OCI-LY7 (cell line): Measurements from ENCODE around the gene NPR1.

Experiments
- CTCF ChIP-seq: fragments of 200-600 bp; sonication (generic); conservative IDR thresholded peaks from 2 replicates; pipeline ENCODE4 v1.5.1; 2014; ENCODE audit warnings: mild to moderate bottlenecking, antibody characterized with exemption, low read length, moderate library complexity, mixed read lengths
- EZH2phosphoT487 ChIP-seq: fragments of 200-600 bp; sonication (generic); IDR thresholded peaks from 2 replicates; pipeline ENCODE4 v1.6.1; 2018; ENCODE audit warnings: low read depth, borderline replicate concordance, mild to moderate bottlenecking, mixed run types, antibody characterized with exemption, low read length, moderate library complexity, mixed read lengths

- TF ChIP-seq CTCF (no peak), EZH2phosphoT487 (no peak)
These were observed 45.2 kb upstream of the NPR1 start for GRCh38 chr1:153633161-153633753.
